ENCODE measurements around the gene F3. TPM values are rescaled to one million over a fixed set of nuclear protein-coding genes. Genes with fewer than 3 reads are reported as not detected.
A peak's percentile ranks its signal among the peaks of the same experiment; 100 is the strongest.
"Not testable (repeated sequence)": the region's sequence is repeated elsewhere in the genome, so short reads cannot be mapped to it uniquely, and the experiment has no call there.

F3 gene
- total and polyA plus RNA-seq, 2 experiments from 2014 or later, result 93.7 to 116 TPM

DNA sequence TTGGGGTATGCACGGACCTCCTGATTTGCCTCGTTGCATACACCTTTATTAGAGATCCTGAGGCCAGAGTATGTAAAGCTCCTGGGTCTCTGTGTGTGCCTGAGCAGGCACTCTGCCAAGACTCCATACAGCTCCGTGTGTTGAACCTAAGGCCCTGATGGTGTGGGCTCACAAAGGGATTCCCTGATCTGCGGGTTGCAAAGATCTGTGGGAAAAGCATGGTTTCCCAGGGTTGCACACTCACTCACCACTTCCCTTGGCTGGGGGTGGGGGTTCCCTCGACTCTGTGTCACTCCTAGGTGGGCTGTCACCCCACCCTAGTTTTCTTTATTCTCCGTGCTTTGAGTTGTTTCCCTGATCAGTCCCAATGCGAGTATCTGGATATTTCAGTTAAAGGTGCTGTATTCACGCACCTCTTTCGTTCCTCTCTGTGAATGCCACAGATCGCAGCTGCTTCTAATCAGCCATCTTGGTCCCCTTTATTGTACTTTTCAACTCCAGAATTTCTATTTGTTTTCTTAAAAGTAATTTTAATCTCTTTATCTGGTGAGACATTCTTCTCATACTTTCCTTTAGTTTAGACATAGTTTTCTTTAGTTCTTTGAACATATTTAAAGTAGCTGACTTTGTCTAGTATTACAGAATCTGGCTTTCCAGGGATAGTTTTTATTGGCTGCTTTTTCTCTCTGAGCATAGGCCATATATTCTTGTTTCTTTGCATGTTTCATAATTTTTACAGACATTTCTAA is 39.0 kb upstream of the F3 start:
- Histone ChIP-seq H3K27ac (peak overlapping the region; percentile 68), H4K20me1 (ENCODE audit: insufficient read depth) (no peaks in the 10 kb centered on the region), H3K9me2 (ENCODE audit: insufficient read depth) (no peaks in the 10 kb centered on the region), H3K79me2 (ENCODE audit: insufficient read depth) (no peaks in the 10 kb centered on the region), H3F3A (ENCODE audit: insufficient read depth) (peaks cover 34% of the 10 kb centered on the region), H3K36me3 (ENCODE audit: low read depth) (no peaks in the 10 kb centered on the region), H3K27me3 (replicated peaks; ENCODE audit: insufficient read depth) (no peaks in the 10 kb centered on the region), H3K4me3 (no peak overlapping the region), H3K9ac (no peak overlapping the region), H3K9me3 (ENCODE audit: low read depth) (no peaks in the 10 kb centered on the region), H3K4me2 (ENCODE audit: unreplicated experiment) (peak overlapping the region; percentile 65), H2AFZ (peak overlapping the region; percentile 61), H3K4me1 (ENCODE audit: insufficient read depth) (peaks cover 27% of the 10 kb centered on the region)
- DNase-seq, result peak; percentile 18
- TF ChIP-seq EZH2phosphoT487 (IDR thresholded peaks at IDR 0.05; ENCODE audit: insufficient read depth, low read depth) (no peak), EZH2 (IDR thresholded peaks at IDR 0.05; ENCODE audit: insufficient read depth, poor library complexity, severe bottlenecking) (no peak)
- in situ Hi-C loops (cut with MboI), result no loop called here
- 97 to 98% methylated on average over 10 of the region's 10 CpGs for WGBS, 2 experiments (ENCODE audit: low coverage in 1 of 2, low lambda C conversion rate in 2 of 2, missing lambda C conversion rate in 2 of 2)

GRCh38 chr1:94579876-94580294 is 38.3 kb upstream of the F3 start:
- Histone ChIP-seq H3K36me3 (ENCODE audit: low read depth) (no peaks in the 10 kb centered on the region), H4K20me1 (ENCODE audit: insufficient read depth) (no peaks in the 10 kb centered on the region), H3K9me2 (ENCODE audit: insufficient read depth) (no peaks in the 10 kb centered on the region), H2AFZ (peak overlapping the region; percentile 61), H3K27me3 (replicated peaks; ENCODE audit: insufficient read depth) (no peaks in the 10 kb centered on the region), H3F3A (ENCODE audit: insufficient read depth) (peaks cover 34% of the 10 kb centered on the region), H3K4me1 (ENCODE audit: insufficient read depth) (peaks cover 27% of the 10 kb centered on the region), H3K27ac (peak overlapping the region; percentile 68), H3K4me3 (no peak overlapping the region), H3K9ac (0 out of 2 replicates have a peak overlapping the region, but pooled peaks have one; percentile 27), H3K79me2 (ENCODE audit: insufficient read depth) (no peaks in the 10 kb centered on the region), H3K9me3 (ENCODE audit: low read depth) (no peaks in the 10 kb centered on the region), H3K4me2 (ENCODE audit: unreplicated experiment) (peak overlapping the region; percentile 65)
- peak; percentile 95 for DNase-seq
- WGBS, 2 experiments (ENCODE audit: low coverage in 1 of 2, low lambda C conversion rate in 2 of 2, missing lambda C conversion rate in 2 of 2), result 14% methylated on average over 1 to 2 of the region's 2 CpGs
- TF ChIP-seq EZH2phosphoT487 (IDR thresholded peaks at IDR 0.05; ENCODE audit: insufficient read depth, low read depth) (no peak), EZH2 (IDR thresholded peaks at IDR 0.05; ENCODE audit: insufficient read depth, poor library complexity, severe bottlenecking) (no peak)
- in situ Hi-C loops (cut with MboI), result no loop called here

GRCh38 chr1:94578856-94579255 is 37.3 kb upstream of the F3 start:
- Histone ChIP-seq H3K27me3 (replicated peaks; ENCODE audit: insufficient read depth) (no peaks in the 10 kb centered on the region), H3F3A (ENCODE audit: insufficient read depth) (peaks cover 34% of the 10 kb centered on the region), H2AFZ (peak overlapping the region; percentile 61), H3K4me3 (no peak overlapping the region), H3K9me3 (ENCODE audit: low read depth) (no peaks in the 10 kb centered on the region), H3K4me2 (ENCODE audit: unreplicated experiment) (peak overlapping the region; percentile 65), H3K36me3 (ENCODE audit: low read depth) (no peaks in the 10 kb centered on the region), H3K4me1 (ENCODE audit: insufficient read depth) (peaks cover 27% of the 10 kb centered on the region), H3K27ac (peak overlapping the region; percentile 68), H4K20me1 (ENCODE audit: insufficient read depth) (no peaks in the 10 kb centered on the region), H3K79me2 (ENCODE audit: insufficient read depth) (no peaks in the 10 kb centered on the region), H3K9me2 (ENCODE audit: insufficient read depth) (no peaks in the 10 kb centered on the region), H3K9ac (0 out of 2 replicates have a peak overlapping the region, but pooled peaks have one; percentile 27)
- TF ChIP-seq EZH2phosphoT487 (IDR thresholded peaks at IDR 0.05; ENCODE audit: insufficient read depth, low read depth) (no peak), EZH2 (IDR thresholded peaks at IDR 0.05; ENCODE audit: insufficient read depth, poor library complexity, severe bottlenecking) (no peak)
- peak; percentile 62 for DNase-seq
- 85 to 98% methylated on average over 2 of the region's 2 CpGs for WGBS, 2 experiments (ENCODE audit: low coverage in 1 of 2, low lambda C conversion rate in 2 of 2, missing lambda C conversion rate in 2 of 2)
- in situ Hi-C loops (cut with MboI), result no loop called here

DNA sequence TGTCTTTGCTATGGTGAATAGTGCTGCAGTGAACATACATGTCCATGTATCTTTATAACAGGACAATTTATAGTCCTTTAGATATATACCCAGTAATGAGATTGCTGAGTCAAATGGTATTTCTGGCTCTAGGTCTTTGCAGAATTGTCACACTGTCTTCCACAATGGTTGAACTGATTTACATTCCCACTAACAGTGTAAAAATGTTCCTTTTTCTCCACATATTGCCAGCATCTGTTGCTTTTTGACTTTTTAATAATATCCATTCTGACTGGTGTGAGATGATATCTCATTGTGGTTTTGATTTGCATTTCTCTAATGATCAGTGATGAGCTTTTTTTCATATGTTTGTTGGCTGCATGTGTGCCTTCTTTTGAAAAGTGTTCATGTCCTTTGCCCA is 32.4 kb upstream of the F3 start:
- H3K9me2 ChIP-seq (ENCODE audit: insufficient read depth); DNase-seq; H3K9me3 ChIP-seq (ENCODE audit: low read depth); H3K27ac ChIP-seq; H3K4me1 ChIP-seq (ENCODE audit: insufficient read depth); H3K4me2 ChIP-seq (ENCODE audit: unreplicated experiment); H3F3A ChIP-seq (ENCODE audit: insufficient read depth); H4K20me1 ChIP-seq (ENCODE audit: insufficient read depth); H3K4me3 ChIP-seq; in situ Hi-C loops (cut with MboI); H3K9ac ChIP-seq; H3K36me3 ChIP-seq (ENCODE audit: low read depth); H2AFZ ChIP-seq; H3K27me3 ChIP-seq (replicated peaks; ENCODE audit: insufficient read depth); H3K79me2 ChIP-seq (ENCODE audit: insufficient read depth): not testable (repeated sequence)
